Breast epithelium (tissue), 4 donors: ENCODE results near the gene TMEM229A. TPM values are rescaled to one million over a fixed set of nuclear protein-coding genes. Genes with fewer than 3 reads are reported as not detected.

ENCODE experiments used
- DNase-seq, 2 donors: peaks; one replicate each; pipeline ENCODE4 v3.0.0-alpha.2; 2019; ENCODE audit warnings: low spot score in 2 of 2
- H3K27ac ChIP-seq, 2 donors: fragments of 200-600 bp; sonication (generic) in 1 of 2; one replicate each; pipeline ENCODE4 v1.5.1; 2016 to 2019; ENCODE audit warnings: mild to moderate bottlenecking in 1 of 2
- H3K27me3 ChIP-seq, 2 donors: fragments of 200-600 bp; sonication (generic) in 1 of 2; one replicate each; pipeline versions ENCODE4 v1.5.1 to v1.6.0; 2017 to 2019; ENCODE audit warnings: control low read depth in 1 of 2, mild to moderate bottlenecking in 1 of 2
- H3K36me3 ChIP-seq: fragments of 200-600 bp; one replicate; pipeline ENCODE4 v1.5.1; 2019
- H3K4me1 ChIP-seq, 2 donors: fragments of 200-600 bp; sonication (generic); one replicate each; pipeline ENCODE4 v1.5.1; 2016 to 2019; ENCODE audit warnings: control low read depth in 1 of 2
- H3K4me3 ChIP-seq, 3 donors: fragments of 200-600 bp; sonication (generic); 1 replicate in 2 of 3; 2 replicates in 1 of 3; pipeline ENCODE4 v1.5.1; 2016 to 2019; ENCODE audit warnings: mild to moderate bottlenecking in 3 of 3, moderate library complexity in 2 of 3
- H3K9me3 ChIP-seq, 2 donors: fragments of 200-600 bp; sonication (generic) in 1 of 2; one replicate each; pipeline ENCODE4 v1.5.1; 2016 to 2019; ENCODE audit warnings: control low read depth in 1 of 2
- POLR2A ChIP-seq: fragments of 450-650 bp; IDR thresholded peaks from one replicate; pipeline ENCODE4 v1.6.1; 2016; ENCODE audit warnings: antibody characterized with exemption, mild to moderate bottlenecking, moderate library complexity
- POLR2AphosphoS5 ChIP-seq, 3 donors: sonication (generic); formaldehyde crosslinking; IDR thresholded peaks; one replicate each; pipeline ENCODE4 v1.6.1; 2017; ENCODE audit warnings: antibody characterized with exemption in 3 of 3
- intact Hi-C: fragments of 100-400 bp; cut with DNase I; formaldehyde crosslinking; loops from one replicate; pipeline ENCODE4 v1.15.1; 2023; ENCODE audit warnings: low total_unique reads
- total RNA-seq, 3 donors: library from RNA; depleted of rRNA; stranded (reverse); fragments of >200 nt; gene quantifications; one replicate each; pipeline ENCODE4 v1.1.0, GENCODE V29; 2016
- TF ChIP-seq, protein P1 (sequence below), 3 donors: fragments of 450-650 bp; IDR thresholded peaks; one replicate each; pipeline ENCODE4 v1.5.1; 2016 to 2017; ENCODE audit warnings: antibody characterized with exemption in 3 of 3, mild to moderate bottlenecking in 3 of 3, moderate library complexity in 3 of 3

Gene TMEM229A
- total RNA-seq, 3 donors from 2014 or later = not detected

- no peaks in the 10 kb centered on the region for H3K36me3 ChIP-seq
- no peaks in the 10 kb centered on the region for H3K4me1 ChIP-seq
- no peaks in the 10 kb centered on the region for H3K27me3 ChIP-seq
- H3K9me3 ChIP-seq = peaks cover 0 to 2% of the 10 kb centered on the region in 2 donors
- intact Hi-C loops = no loop called here
- TF ChIP-seq, protein P1, sequence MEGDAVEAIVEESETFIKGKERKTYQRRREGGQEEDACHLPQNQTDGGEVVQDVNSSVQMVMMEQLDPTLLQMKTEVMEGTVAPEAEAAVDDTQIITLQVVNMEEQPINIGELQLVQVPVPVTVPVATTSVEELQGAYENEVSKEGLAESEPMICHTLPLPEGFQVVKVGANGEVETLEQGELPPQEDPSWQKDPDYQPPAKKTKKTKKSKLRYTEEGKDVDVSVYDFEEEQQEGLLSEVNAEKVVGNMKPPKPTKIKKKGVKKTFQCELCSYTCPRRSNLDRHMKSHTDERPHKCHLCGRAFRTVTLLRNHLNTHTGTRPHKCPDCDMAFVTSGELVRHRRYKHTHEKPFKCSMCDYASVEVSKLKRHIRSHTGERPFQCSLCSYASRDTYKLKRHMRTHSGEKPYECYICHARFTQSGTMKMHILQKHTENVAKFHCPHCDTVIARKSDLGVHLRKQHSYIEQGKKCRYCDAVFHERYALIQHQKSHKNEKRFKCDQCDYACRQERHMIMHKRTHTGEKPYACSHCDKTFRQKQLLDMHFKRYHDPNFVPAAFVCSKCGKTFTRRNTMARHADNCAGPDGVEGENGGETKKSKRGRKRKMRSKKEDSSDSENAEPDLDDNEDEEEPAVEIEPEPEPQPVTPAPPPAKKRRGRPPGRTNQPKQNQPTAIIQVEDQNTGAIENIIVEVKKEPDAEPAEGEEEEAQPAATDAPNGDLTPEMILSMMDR (IDR thresholded peaks at IDR 0.05) = no peak
- TF ChIP-seq POLR2A (no peak), POLR2AphosphoS5 (IDR thresholded peaks at IDR 0.05) (no peak)
- H3K4me3 ChIP-seq = no peak overlapping the region
- H3K27ac ChIP-seq = no peak overlapping the region
- DNase-seq = no peak
These were observed 45.4 kb downstream of the TMEM229A start for GRCh38 chr7:123987445-123987844.

Other genes with a start within 250 kb of the TMEM229A start
- under 1 TPM in 1 of 3 donors, not detected in 2; 0.15 TPM for gene HYAL4, start 187.9 kb downstream of the TMEM229A start, total RNA-seq
- gene SPAM1, start 107.8 kb downstream of the TMEM229A start, total RNA-seq = not detected